Measurements from ENCODE around the gene ZNRF4. TPM values are rescaled to one million over a fixed set of nuclear protein-coding genes. Genes with fewer than 3 reads are reported as not detected.

ZNRF4 gene
- total and polyA plus RNA-seq, 2 of the 8 experiments (the other 6 are each of a cell fraction or from before 2014, with no cell fraction given) = not detected

- Histone ChIP-seq H2BK12ac (ENCODE audit: low read depth, low read length) (no peak overlapping the region), H3K27ac (ENCODE audit: low read depth, low read length) (no peak overlapping the region), H4K8ac (ENCODE audit: extremely low read depth, insufficient read depth, low read length) (no peak overlapping the region), H3K4me3 (ENCODE audit: extremely low read depth in 1 of 4, insufficient read depth in 2 of 4, low read depth in 3 of 4, low read length in 4 of 4) (no peak overlapping the region), H2AFZ (ENCODE audit: low read length) (no peak overlapping the region), H2BK5ac (ENCODE audit: low read depth, low read length) (no peak overlapping the region), H2BK120ac (replicated peaks; ENCODE audit: low read depth, low read length) (no peak overlapping the region), H3K23ac (ENCODE audit: insufficient read length) (no peak overlapping the region), H4K20me1 (replicated peaks in 1 of 2; ENCODE audit: control insufficient read depth in 1 of 2, insufficient read depth in 2 of 2, low read length in 2 of 2) (no peaks in the 10 kb centered on the region), H4K5ac (ENCODE audit: insufficient read length, low read depth, low read length) (no peak overlapping the region), H3K9ac (replicated peaks in 1 of 4; ENCODE audit: extremely low read depth in 1 of 4, low read depth in 3 of 4, low read length in 3 of 4) (no peak overlapping the region), H4K91ac (replicated peaks; ENCODE audit: insufficient read length, low read length) (no peak overlapping the region), H2AK5ac (ENCODE audit: low read depth, low read length) (no peak overlapping the region), H3K9me3 (ENCODE audit: insufficient read depth in 2 of 2, low read depth in 1 of 2, low read length in 1 of 2) (no peaks in the 10 kb centered on the region), H3K23me2 (ENCODE audit: low read depth, low read length) (no peaks in the 10 kb centered on the region), H3K79me2 (ENCODE audit: control insufficient read depth in 1 of 2, insufficient read depth in 2 of 2, low read length in 2 of 2) (no peaks in the 10 kb centered on the region), H3K4me2 (ENCODE audit: insufficient read depth in 1 of 2, low read depth in 2 of 2, low read length in 2 of 2) (no peak overlapping the region), H3K4me1 (replicated peaks in 1 of 4; ENCODE audit: control insufficient read depth in 3 of 4, insufficient read depth in 4 of 4, low read length in 3 of 4) (peaks cover 0 to 5% (median 0%) of the 10 kb centered on the region in 4 experiments; a peak in 3 of 7 replicates), H3K36me3 (ENCODE audit: control insufficient read depth in 2 of 4, insufficient read depth in 4 of 4, low read length in 3 of 4) (no peaks in the 10 kb centered on the region), H2BK20ac (ENCODE audit: low read length) (no peak overlapping the region), H3K79me1 (ENCODE audit: low read depth, low read length) (no peaks in the 10 kb centered on the region), H3K27me3 (replicated peaks in 1 of 4; ENCODE audit: control insufficient read depth in 3 of 4, extremely low read depth in 1 of 4, insufficient read depth in 3 of 4, low read length in 3 of 4) (no peaks in the 10 kb centered on the region), H3K14ac (ENCODE audit: insufficient read length) (no peak overlapping the region), H3K4ac (replicated peaks; ENCODE audit: insufficient read length, low read depth, low read length) (no peak overlapping the region), H2BK15ac (ENCODE audit: low read length) (0 out of 2 replicates have a peak overlapping the region, but pooled peaks have one; percentile 18), H3K18ac (ENCODE audit: extremely low read depth, low read length) (no peak overlapping the region), H3K56ac (replicated peaks; ENCODE audit: insufficient read length, low read depth, low read length) (no peak overlapping the region)
- CTCF ChIA-PET (ENCODE audit: partially characterized antibody) = interaction anchor here (0.6 to 1.0 kb wide), 3 partner anchors 9 to 117 kb away, joined by 3 read pairs; no protein-coding TSS in a partner anchor
- FAIRE-seq (no peak), DNase-seq (ENCODE audit: low read depth in 1 of 2, low spot score in 2 of 2) (no peak)
- POLR2A ChIA-PET (ENCODE audit: partially characterized antibody) = interaction anchor here (0.6 kb wide), 1 partner anchor 19 kb away, joined by 3 read pairs; no protein-coding TSS in a partner anchor
- WGBS, 2 experiments (ENCODE audit: extremely low coverage in 1 of 2, insufficient coverage in 1 of 2, insufficient read length in 1 of 2, insufficient replicate concordance in 2 of 2, low coverage in 1 of 2, low lambda C conversion rate in 2 of 2, missing lambda C conversion rate in 1 of 2) = 80% methylated on average over 29 of the region's 29 CpGs; no CpG with 5 or more reads in 1 of the 2 experiments
- TF ChIP-seq EP300 (IDR thresholded peaks at IDR 0.05; ENCODE audit: borderline replicate concordance in 1 of 2, low read depth in 2 of 2, low read length in 2 of 2) (no peak), CBX8 (IDR thresholded peaks at IDR 0.05; ENCODE audit: borderline replicate concordance, low read depth, low read length) (no peak), KDM5A (IDR thresholded peaks at IDR 0.05; ENCODE audit: low read length) (no peak), POLR2A (IDR thresholded peaks at IDR 0.05; ENCODE audit: control extremely low read depth in 1 of 2, low read depth in 2 of 2, low read length in 2 of 2) (no peak), ZNF274 (IDR thresholded peaks at IDR 0.05; ENCODE audit: borderline replicate concordance, extremely low read depth, low read length) (no peak), SP1 (IDR thresholded peaks at IDR 0.05; ENCODE audit: low read depth, low read length) (no peak), SIX5 (IDR thresholded peaks at IDR 0.05; ENCODE audit: low read depth, low read length) (no peak), EZH2 (IDR thresholded peaks at IDR 0.05; ENCODE audit: low read depth, low read length, severe bottlenecking) (no peak), POU5F1 (IDR thresholded peaks at IDR 0.05; ENCODE audit: low read depth, low read length) (no peak), BACH1 (IDR thresholded peaks at IDR 0.05; ENCODE audit: low read length) (no peak), ATF3 (IDR thresholded peaks at IDR 0.05; ENCODE audit: insufficient read depth, low read depth, low read length) (no peak), TAF7 (optimal IDR thresholded peaks at IDR 0.05; ENCODE audit: borderline replicate concordance, low read depth, low read length) (no peak)
These were observed 37.5 kb upstream of the ZNRF4 start for GRCh38 chr19:5417495-5418436.
